Measurements from ENCODE around the gene C1orf21. TPM values are rescaled to one million over a fixed set of nuclear protein-coding genes. Genes with fewer than 3 reads are reported as not detected.

The C1orf21 gene
- total and polyA plus RNA-seq, 12 donors: 20.6 to 76.7 (median 67.5) TPM

DNA sequence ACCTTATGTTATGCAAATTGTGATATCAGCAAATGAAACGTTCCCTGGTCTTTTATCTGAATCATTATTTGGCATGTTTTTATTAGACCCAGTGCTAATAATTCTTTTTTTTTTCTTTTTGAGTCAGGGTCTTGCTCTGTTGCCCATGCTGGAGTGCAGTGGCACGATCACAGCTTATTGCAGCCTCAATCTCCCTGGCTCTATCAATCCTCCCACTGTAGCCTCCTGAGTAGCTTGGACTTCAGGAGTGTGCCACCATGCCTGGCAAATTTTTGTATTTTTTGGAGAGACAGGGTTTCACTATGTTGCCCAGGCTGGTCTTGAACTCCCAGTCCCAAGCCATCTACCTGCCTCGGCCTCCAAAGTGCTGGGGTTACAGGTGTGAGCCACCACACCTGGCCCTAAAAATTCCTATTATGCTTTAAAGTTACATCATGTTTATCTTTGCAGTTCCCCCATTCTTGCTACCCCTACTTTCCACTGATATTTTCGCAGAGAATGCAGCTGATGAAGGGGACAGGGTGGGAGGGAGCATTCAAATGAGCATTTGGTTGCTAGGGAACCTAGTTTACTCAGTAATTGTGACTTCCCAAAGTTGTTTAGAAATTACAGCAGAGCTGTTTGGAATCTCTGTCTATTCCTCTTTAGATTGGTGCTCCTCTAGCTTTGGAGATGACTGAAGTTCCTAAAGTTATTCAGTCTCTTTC is 18.4 kb downstream of the C1orf21 start:
- DNase-seq (no peak), ATAC-seq (no peak)
- 67 to 87% methylated on average over 4 of the region's 4 CpGs for WGBS, 2 donors
- Histone ChIP-seq H3K27ac (no peak overlapping the region), H3K27me3 (no peaks in the 10 kb centered on the region), H3K4me1 (peaks cover 7 to 81% (median 57%) of the 10 kb centered on the region in 9 donors), H3K36me3 (no peaks in the 10 kb centered on the region), H3K9me3 (no peaks in the 10 kb centered on the region), H3K4me3 (no peak overlapping the region)
- intact Hi-C loops (cut with DNase I): no loop called here
- TF ChIP-seq CTCF (IDR thresholded peaks at IDR 0.05): no peak

DNA sequence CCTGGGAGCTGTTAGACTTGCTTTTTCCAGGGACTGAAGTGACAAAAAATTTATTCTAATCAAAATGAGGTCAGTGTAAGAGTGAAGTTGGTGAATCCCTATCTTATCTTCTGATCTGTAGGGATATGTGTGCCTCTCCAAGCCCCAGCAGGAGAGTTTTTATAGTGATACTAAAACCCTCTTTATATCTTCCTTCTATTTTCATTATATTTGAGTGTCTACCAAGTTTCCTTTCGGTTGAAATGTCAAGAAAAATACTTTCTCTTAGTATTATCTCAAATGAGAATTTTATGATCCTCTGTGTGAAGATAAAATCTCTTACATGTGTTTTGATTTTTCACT is 18.9 kb downstream of the C1orf21 start:
- H3K4me3 ChIP-seq: no peak overlapping the region
- H3K27ac ChIP-seq: no peak overlapping the region
- no peak for TF ChIP-seq CTCF (IDR thresholded peaks at IDR 0.05)
- no peaks in the 10 kb centered on the region for H3K36me3 ChIP-seq
- ATAC-seq: no peak
- H3K27me3 ChIP-seq: no peaks in the 10 kb centered on the region
- intact Hi-C loops (cut with DNase I): no loop called here
- DNase-seq: no peak
- H3K9me3 ChIP-seq: no peaks in the 10 kb centered on the region
- 58 to 85% methylated on average over 1 of the region's 1 CpG for WGBS, 2 donors
- H3K4me1 ChIP-seq: peaks cover 7 to 78% (median 56%) of the 10 kb centered on the region in 9 donors

DNA sequence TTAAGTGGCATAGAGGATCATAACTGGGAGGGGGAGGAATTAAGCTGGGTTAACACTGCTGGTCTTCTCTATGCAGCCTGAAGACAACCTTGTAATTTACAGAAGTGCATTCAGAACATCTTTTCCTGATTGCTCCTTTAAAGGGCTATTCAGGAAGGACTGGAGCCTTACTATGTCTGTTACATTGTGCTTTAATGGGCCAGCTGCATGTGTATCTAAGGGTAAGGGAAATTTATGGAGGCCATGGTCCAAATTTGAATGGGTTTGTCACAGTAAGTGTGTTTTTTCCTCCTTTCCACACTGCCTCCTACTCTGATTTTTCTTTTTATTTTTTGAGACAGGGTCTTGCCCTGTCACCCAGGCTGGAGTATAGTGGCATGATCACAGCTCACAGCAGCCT is 19.6 kb downstream of the C1orf21 start:
- Histone ChIP-seq H3K4me3 (no peak overlapping the region), H3K9me3 (no peaks in the 10 kb centered on the region), H3K27me3 (no peaks in the 10 kb centered on the region), H3K27ac (peak overlapping the region in 1 of 10 donors; percentile 56), H3K4me1 (peaks cover 7 to 76% (median 56%) of the 10 kb centered on the region in 9 donors), H3K36me3 (no peaks in the 10 kb centered on the region)
- DNase-seq (no peak), ATAC-seq (no peak)
- intact Hi-C loops (cut with DNase I): no loop called here
- no peak for TF ChIP-seq CTCF (IDR thresholded peaks at IDR 0.05)

- no peak for TF ChIP-seq CTCF (IDR thresholded peaks at IDR 0.05)
- DNase-seq: no peak
- Histone ChIP-seq H3K36me3 (no peaks in the 10 kb centered on the region), H3K9me3 (no peaks in the 10 kb centered on the region), H3K4me3 (no peak overlapping the region), H3K27ac (peak overlapping the region in 2 of 10 donors; percentile 21 to 56), H3K27me3 (no peaks in the 10 kb centered on the region), H3K4me1 (peaks cover 7 to 69% (median 47%) of the 10 kb centered on the region in 9 donors)
- intact Hi-C loops (cut with DNase I): no loop called here
- ATAC-seq: peak in 1 of 8 donors; percentile 14
- 76 to 85% methylated on average over 5 of the region's 5 CpGs for WGBS, 2 donors
These were observed 21.1 kb downstream of the C1orf21 start for GRCh38 chr1:184407816-184408510.

Data from heart right ventricle (tissue), 16 donors.